ENCODE results near the gene GSPT2.
A peak's percentile ranks its signal among the peaks of the same experiment; 100 is the strongest.
"Not testable (repeated sequence)": the region's sequence is repeated elsewhere in the genome, so short reads cannot be mapped to it uniquely, and the experiment has no call there.

GSPT2 gene

DNA sequence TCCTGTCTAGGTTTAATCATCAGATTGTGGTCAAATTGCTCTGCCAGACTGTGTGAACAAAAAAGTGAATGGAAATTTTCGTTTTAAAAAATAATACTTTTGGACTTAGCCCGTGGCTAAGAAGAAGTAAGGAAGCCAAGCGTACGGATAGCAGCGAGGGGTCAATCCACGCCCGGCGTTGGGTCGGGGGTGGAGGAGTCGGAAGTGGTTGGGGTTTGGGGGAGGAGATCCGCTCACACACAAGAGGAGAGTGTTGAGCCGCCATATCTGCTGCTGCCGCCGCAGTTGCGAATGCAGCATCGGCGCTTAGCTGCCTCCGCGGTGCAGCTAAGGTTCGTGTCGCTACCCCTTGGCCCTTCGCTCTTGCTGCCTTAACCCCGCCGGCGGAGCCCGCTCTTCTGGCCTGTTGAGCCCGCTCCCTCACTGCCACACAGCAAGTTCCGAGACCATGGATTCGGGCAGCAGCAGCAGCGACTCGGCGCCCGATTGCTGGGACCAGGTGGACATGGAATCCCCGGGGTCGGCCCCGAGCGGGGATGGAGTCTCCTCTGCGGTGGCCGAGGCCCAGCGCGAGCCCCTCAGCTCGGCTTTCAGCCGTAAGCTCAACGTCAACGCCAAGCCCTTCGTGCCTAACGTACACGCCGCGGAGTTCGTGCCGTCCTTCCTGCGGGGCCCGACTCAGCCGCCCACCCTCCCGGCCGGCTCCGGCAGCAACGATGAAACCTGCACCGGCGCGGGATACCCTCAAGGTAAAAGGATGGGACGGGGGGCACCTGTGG is at the start of gene GSPT2:
Gene GSPT2 (plus strand): TSS at position 264 of the 779 bp plus-strand sequence. CDS start 185 bp downstream, at position 449.
- DNase-seq (ENCODE audit: low read depth in 2 of 2) = peak; percentile 39 to 54

DNA sequence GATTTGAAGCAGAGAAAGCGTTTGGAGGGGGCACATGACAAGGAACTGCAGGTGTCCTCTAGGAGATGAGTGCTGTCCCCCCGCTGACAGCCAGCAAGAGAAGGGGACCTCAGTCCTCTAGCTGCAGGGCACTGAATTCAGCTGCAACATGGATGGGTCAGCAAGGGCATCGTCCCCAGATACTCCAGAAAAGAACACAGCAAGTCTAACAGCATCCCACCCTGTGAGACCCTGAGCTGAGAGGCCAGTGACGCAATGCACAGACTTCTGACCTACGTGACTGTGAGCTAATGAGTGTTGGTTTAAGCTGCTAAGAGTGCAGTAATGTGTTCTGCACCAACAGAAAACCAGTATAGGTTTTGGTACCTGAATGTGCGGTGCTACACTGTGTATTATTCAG is 49.0 kb upstream of the GSPT2 start:
- no peak for DNase-seq (ENCODE audit: low read depth in 2 of 2)

DNA sequence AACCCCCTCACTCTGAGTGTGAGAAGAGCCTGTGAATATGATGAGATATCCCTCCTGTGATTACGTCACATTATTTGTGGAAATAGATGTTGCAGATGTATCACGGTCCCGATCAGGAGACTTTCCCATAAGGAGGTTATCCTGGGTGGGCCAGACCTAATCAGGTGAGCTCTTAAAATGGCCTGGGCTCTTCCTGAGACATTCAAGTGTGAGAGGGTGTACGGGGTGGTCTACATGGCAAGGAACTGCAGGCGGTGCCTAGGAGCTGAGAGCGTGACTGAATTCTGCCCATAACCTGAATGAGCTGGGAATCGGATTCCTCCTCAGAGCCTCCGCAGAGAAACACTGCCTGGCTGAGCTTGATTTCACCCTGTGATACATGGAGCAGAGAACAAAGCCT is 45.8 kb upstream of the GSPT2 start:
- DNase-seq (ENCODE audit: low read depth in 2 of 2) = no peak

DNA sequence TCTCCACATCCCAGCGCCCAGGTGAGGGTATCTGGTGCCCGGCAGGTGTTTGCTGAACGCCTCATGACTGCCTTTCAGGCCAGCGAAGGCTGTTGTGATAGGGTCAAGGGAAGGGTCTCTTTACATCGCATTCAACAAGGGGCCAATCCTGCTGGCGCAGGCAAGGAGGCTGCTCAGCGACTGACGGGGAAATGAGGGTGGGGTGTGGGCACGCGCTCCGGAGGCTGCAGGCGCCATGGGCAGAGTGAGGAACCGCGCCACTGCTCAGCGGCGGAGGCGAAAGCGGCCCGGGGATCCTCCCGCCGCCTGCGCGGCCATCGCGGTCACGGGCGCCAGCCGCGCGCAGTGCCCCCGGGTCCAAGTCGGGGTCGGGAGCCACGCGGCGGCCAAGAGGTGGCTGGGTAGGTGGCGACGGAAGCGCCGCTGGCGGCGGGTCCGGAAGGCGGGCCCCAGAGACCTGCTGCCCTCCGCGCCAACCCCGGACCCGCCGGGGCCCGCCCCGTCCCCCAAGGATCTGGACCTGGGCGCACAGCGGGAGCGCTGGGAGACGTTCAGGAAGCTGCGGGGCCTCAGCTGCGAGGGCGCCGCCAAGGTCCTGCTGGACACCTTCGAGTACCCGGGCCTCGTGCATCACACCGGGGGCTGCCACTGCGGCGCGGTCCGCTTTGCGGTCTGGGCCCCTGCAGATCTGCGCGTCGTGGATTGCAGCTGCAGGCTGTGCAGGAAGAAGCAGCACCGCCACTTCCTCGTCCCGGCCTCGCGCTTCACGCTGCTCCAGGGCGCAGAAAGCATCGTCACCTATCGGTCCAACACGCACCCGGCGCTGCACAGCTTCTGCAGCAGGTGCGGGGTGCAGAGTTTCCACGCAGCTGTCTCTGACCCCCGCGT is 32.7 kb upstream of the GSPT2 start, which contains the start of gene CENPVL1:
Gene CENPVL1 (plus strand): TSS at position 236 of the 888 bp plus-strand sequence. CDS start 0 bp downstream, at position 236.
- DNase-seq (ENCODE audit: low read depth in 2 of 2) = not testable (repeated sequence)

DNA sequence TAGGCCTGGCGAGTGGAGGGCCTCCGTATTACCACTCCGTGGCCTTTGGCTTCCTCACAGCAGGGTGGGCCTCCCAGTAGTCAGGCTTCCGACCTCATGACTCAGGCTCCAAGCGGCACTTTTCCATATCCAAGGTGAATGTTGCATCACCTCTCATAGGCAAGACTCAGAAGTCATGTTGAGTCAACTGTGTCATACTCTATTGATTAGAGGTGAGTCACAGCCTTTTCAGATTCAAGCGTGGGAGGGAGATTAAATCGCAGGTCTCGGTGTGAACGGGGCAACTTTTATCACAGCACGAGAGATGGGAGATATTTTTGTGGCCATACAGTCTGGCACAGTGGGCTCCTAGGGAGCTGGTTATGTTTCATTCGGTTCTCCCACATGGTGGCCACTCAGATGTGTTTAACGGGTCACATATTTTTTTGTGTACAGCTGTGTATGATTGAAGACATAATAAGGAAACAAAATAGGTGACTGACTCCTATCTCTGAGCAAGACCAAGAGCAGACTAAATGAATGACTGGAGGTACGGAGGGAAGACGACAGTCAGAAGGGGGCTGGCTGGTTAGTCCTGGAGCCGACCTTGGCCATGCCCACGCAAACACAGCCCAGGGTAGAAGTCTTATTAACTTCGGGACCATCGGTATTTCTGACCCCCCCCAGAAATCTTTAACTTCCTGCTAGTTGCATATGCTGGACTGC is 30.1 kb upstream of the GSPT2 start:
- DNase-seq (ENCODE audit: low read depth in 2 of 2) = not testable (repeated sequence)

DNA sequence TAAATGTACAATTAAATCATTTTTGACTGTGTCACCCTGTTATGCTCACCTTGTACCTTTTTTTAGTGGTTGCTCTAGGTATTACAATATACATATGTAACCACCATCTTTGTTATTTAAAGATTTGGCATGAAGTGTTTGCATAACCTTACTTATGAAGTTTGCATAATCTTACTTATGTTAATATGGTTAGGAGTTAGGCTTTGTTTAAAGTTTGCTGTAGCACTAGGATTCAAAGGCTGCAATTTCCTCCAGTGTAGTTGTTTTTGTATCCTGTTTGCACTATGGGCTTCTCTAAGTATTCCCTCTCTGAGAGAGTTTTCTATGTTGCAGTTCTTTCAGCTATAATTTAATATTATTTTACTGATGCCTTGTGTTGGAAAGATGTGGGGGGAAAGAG is 15.0 kb upstream of the GSPT2 start:
- no peak for DNase-seq (ENCODE audit: low read depth in 2 of 2)

DNA sequence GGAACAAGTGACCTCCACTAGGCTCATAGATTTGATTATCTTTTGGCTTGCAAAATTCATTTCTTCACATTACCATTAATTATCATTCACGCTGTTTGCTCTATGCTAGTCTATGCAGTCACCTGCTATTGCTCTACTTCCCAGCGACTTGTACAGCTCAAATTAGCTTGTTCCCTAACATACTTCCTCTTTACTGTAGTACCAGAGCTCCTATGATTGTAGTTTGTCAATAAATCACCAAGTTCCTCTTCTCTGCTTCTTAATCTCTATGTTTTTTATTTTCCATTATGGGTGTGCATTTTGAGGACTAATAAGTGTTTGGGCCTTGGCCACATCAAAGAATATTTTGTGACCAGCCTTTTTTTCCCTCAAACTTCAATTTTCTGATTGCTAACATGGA is 6.2 kb upstream of the GSPT2 start:
- no peak for DNase-seq (ENCODE audit: low read depth in 2 of 2)

DNA sequence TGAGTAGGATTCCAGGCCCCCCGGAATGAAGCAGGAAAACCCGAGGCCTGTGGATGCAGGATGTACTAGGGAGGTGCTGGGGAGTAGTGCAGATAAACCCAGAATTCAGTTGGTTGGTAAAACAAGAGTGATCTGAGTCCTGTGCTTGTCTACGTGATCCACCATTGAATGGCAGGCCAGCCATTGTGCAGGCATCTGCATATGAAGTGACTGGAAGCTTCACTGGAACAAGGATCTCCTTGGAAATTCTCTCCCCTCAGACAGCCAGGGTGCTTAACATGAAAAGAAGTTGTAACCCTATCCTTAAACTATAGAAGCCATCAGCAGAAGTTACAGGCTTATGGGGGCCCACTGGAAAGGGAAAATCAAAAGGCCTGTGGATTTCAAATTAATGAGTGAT is 656 bp upstream of the GSPT2 start:
- no peak for DNase-seq (ENCODE audit: low read depth in 2 of 2)

DNA sequence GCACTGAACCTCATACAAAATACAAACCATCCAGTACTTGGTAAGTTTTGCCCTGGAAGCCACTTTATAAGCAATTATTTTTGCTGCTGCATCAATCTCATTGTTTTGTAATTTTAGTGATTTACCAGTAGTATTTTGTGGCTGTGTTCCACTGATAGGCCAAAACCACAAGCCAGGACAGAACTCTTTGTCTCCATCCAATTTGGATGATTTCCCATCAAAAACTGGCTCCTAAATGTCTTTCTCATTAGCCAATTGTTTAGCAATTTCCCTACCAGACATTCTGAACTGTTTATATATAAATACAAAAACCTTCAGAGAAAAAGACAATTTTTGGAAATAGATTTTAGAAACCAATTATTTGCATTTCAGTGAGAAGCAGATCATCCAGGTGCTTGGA is 4.4 kb downstream of the GSPT2 start:
- no peak for DNase-seq (ENCODE audit: low read depth in 2 of 2)

DNA sequence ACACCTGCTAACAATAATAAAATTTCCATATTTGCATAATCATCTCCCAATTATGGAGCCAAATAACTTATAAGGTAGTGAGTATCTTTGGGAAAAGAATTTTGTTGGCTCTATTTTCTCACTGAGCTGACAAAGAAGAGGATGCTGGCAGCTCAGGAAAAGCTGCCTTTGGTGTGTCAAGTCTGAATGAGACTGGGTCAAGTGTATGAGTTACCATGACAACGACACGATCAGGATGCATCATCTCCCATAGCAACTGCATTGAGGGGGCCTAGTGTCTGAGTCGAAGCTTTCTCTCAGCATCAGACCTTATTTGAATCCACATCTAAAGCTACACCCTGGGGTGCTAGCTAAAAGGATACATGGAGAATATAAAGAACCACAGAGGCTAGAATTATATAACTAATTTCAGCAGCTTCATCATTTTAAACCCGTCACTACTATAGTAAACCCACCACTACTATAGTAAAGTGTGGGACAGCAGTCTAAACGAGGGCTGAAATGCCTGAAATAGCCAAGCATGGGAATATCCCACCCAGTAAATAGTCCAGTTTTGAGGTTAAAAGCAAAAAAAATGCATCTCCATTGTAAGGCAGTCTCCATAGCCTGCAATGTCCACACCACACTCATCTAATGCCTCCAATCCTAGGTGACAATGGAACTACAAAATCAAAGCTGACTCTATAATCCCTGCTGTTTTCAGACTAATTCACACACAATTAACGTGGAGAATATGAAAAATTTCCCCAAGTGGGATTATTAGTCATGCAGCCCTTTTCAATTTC is 16.0 kb downstream of the GSPT2 start:
- no peak for DNase-seq (ENCODE audit: low read depth in 2 of 2)

DNA sequence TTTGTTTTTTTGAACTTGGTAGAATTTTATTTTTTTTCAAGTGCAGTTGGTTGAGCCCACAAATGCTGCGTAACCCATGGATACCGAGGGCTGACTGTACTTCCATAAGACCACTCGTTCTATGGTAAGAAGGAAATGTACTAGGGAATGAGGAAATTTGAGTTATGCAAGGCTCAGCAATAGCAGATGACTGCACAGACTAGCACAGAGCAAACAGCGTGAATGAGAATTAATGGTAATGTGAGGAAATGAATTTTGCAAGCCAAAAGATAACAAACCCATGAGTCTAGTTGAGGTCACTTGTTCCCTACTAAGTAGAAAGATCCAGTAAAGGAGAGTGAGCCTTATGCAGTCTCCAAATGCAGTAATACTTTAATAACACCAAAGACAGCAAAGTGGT is 17.4 kb downstream of the GSPT2 start:
- no peak for DNase-seq (ENCODE audit: low read depth in 2 of 2)

DNA sequence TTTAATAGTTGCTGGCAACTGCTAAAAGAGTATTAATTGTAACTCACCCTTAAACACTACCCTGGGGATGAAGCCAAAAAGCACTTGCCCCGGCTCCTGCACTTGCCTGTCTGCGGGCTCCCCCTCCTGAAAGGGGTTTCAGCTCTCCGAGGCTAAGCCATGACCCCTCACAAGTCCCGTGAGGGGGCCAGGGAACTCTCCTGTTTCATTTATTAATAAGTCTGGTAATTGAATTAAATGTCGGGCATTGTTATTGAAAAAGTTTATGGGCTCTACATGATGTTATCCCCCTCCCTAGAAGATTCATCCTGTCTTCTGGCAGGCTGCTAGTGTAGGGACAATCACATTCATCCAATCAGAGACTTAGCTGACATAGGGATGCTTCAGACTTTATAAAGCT is 23.3 kb downstream of the GSPT2 start:
- DNase-seq (ENCODE audit: low read depth in 2 of 2) = no peak

DNA sequence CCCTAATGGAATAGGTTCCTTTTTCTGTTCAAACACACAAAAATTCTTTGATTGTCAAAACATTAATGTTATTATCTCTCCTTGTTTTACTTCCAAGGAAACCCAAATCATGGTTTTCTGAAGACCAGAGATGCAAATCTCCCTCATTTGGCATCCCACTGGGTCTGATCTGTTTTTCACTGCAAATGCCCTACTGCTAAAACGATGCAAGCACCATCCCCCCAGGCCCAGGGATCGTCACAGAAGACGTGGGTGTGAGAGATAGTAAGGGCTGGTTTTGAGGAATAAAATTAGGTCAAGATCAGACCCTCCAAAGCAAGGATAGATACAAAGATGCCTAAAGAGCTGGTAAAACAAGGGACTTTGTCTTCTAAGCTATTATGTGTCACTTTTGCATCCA is 33.6 kb downstream of the GSPT2 start:
- no peak for DNase-seq (ENCODE audit: low read depth in 2 of 2)

DNA sequence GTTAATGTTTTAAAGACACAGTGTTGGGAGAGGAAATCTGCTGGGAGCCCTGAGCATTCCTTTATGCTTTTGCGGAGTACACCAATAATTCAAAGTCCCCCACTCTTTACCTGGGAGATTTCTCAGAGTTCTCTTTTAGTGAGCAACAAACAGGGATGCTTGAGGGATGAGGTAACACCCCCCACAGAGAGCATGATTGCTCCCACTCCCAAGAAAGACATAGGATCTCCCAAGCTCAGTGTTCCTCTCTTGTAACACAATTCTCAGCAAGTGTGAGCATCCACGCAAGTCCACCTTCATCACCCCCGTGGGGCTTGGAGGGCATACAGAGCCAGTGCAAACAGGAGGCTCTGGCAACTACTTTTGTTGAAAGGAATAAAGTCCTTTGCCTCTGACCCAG is 36.1 kb downstream of the GSPT2 start:
- no peak for DNase-seq (ENCODE audit: low read depth in 2 of 2)

DNA sequence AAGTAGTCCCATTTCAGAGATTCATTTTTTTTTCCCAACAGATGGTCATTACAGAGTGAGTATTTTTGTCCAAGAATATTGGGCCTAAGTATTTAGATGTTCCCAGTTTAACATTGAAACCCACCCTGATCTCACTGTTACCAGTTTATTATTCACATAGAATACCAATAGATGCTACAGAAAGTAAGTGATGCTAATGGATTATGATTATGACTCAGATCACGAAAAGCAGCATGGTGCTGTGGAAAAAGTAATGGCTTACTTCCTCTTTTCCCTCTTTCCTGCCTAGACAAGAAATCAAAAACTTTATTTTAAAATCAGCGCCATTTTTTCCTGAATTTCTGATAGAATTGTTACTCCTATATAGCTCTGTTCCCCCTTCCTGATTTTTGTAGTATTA is 51.9 kb downstream of the GSPT2 start:
- DNase-seq (ENCODE audit: low read depth in 2 of 2) = no peak

Data from stimulated activated CD4-positive, alpha-beta T cell treated with anti-CD3 and anti-CD28 coated beads, Interleukin-4, amount 100 ng/mL, for 48 hours (primary cell).